ENCODE data around the gene SNX18. TPM values are rescaled to one million over a fixed set of nuclear protein-coding genes. Genes with fewer than 3 reads are reported as not detected.

SNX18 gene
- total RNA-seq, 2 experiments from 2014 or later: 6.3 to 14.6 TPM

- H3K9me3 ChIP-seq (ENCODE audit: low read length): no peaks in the 10 kb centered on the region
- DNase-seq (ENCODE audit: low spot score): no peak
- H3K9me2 ChIP-seq (ENCODE audit: insufficient read depth, low read length): no peaks in the 10 kb centered on the region
- no TSS peak for BruUV-seq (replicated peaks)
- no peak overlapping the region for H3K4me2 ChIP-seq (ENCODE audit: low read length)
- no peaks in the 10 kb centered on the region for H4K20me1 ChIP-seq (ENCODE audit: insufficient read depth, low read length)
- POLR2A ChIA-PET: interaction anchor here (1.2 to 2.7 kb wide), 2 partner anchors 10 to 12 kb away, joined by 4 to 11 read pairs; no protein-coding TSS in a partner anchor
- CTCF ChIA-PET (ENCODE audit: unreplicated experiment): no interaction called here
- TF ChIP-seq CTCF (conservative IDR thresholded peaks at IDR 0.05; ENCODE audit: low read length): no peak
- TF ChIP-seq EZH2phosphoT487 (IDR thresholded peaks at IDR 0.05; ENCODE audit: borderline replicate concordance, low read depth, low read length): no peak
- H3K4me1 ChIP-seq (ENCODE audit: insufficient read depth, low read length, poor library complexity, severe bottlenecking): peaks cover 9% of the 10 kb centered on the region
- H3K4me3 ChIP-seq (ENCODE audit: low read depth, low read length, poor library complexity, severe bottlenecking): no peak overlapping the region
- H3K36me3 ChIP-seq (ENCODE audit: insufficient read depth, low read length): no peaks in the 10 kb centered on the region
- intact Hi-C loops (cut with micrococcal nuclease; ENCODE audit: unreplicated experiment): no loop called here
- H2AFZ ChIP-seq (ENCODE audit: low read length): no peak overlapping the region
- 0 out of 2 replicates have a peak, but pooled peaks cover 5% of the 10 kb centered on the region for H3K79me2 ChIP-seq (ENCODE audit: insufficient read depth, low read depth, low read length)
- no peak overlapping the region for H3K27ac ChIP-seq (ENCODE audit: low read depth, low read length, poor library complexity, severe bottlenecking)
Observed at GRCh38 chr5:54525692-54526091, 8.1 kb downstream of the SNX18 start.

- Histone ChIP-seq H3K9me2 (ENCODE audit: insufficient read depth, low read length) (no peaks in the 10 kb centered on the region), H4K20me1 (ENCODE audit: insufficient read depth, low read length) (no peaks in the 10 kb centered on the region), H3K4me1 (ENCODE audit: insufficient read depth, low read length, poor library complexity, severe bottlenecking) (peaks cover 5% of the 10 kb centered on the region), H3K4me2 (ENCODE audit: low read length) (no peak overlapping the region), H3K36me3 (ENCODE audit: insufficient read depth, low read length) (no peaks in the 10 kb centered on the region), H2AFZ (ENCODE audit: low read length) (no peak overlapping the region), H3K79me2 (ENCODE audit: insufficient read depth, low read depth, low read length) (0 out of 2 replicates have a peak, but pooled peaks cover 5% of the 10 kb centered on the region), H3K27ac (ENCODE audit: low read depth, low read length, poor library complexity, severe bottlenecking) (no peak overlapping the region), H3K4me3 (ENCODE audit: low read depth, low read length, poor library complexity, severe bottlenecking) (no peak overlapping the region), H3K9me3 (ENCODE audit: low read length) (no peaks in the 10 kb centered on the region)
- CTCF ChIA-PET (ENCODE audit: unreplicated experiment): interaction anchor here (0.5 kb wide), 1 partner anchor 218 kb away, joined by 6 read pairs; no protein-coding TSS in a partner anchor
- intact Hi-C loops (cut with micrococcal nuclease; ENCODE audit: unreplicated experiment): no loop called here
- BruUV-seq (replicated peaks): no TSS peak
- DNase-seq (ENCODE audit: low spot score): no peak
- TF ChIP-seq EZH2phosphoT487 (IDR thresholded peaks at IDR 0.05; ENCODE audit: borderline replicate concordance, low read depth, low read length): no peak
- TF ChIP-seq CTCF (conservative IDR thresholded peaks at IDR 0.05; ENCODE audit: low read length): no peak
- POLR2A ChIA-PET: interaction anchor here (0.5 to 2.7 kb wide), 5 partner anchors 9 to 1098 kb away, joined by 3 to 11 read pairs (median 4); no protein-coding TSS in a partner anchor
Observed at GRCh38 chr5:54526604-54527288, 9.2 kb downstream of the SNX18 start.

GRCh38 chr5:54528633-54529209, 11.2 kb downstream of the SNX18 start:
- Histone ChIP-seq H3K9me3 (ENCODE audit: low read length) (no peaks in the 10 kb centered on the region), H4K20me1 (ENCODE audit: insufficient read depth, low read length) (no peaks in the 10 kb centered on the region), H3K27ac (ENCODE audit: low read depth, low read length, poor library complexity, severe bottlenecking) (no peak overlapping the region), H3K79me2 (ENCODE audit: insufficient read depth, low read depth, low read length) (no peaks in the 10 kb centered on the region), H2AFZ (ENCODE audit: low read length) (no peak overlapping the region), H3K4me2 (ENCODE audit: low read length) (no peak overlapping the region), H3K4me3 (ENCODE audit: low read depth, low read length, poor library complexity, severe bottlenecking) (no peak overlapping the region), H3K4me1 (ENCODE audit: insufficient read depth, low read length, poor library complexity, severe bottlenecking) (no peaks in the 10 kb centered on the region), H3K36me3 (ENCODE audit: insufficient read depth, low read length) (no peaks in the 10 kb centered on the region), H3K9me2 (ENCODE audit: insufficient read depth, low read length) (no peaks in the 10 kb centered on the region)
- TF ChIP-seq CTCF (conservative IDR thresholded peaks at IDR 0.05; ENCODE audit: low read length): no peak
- no peak for TF ChIP-seq EZH2phosphoT487 (IDR thresholded peaks at IDR 0.05; ENCODE audit: borderline replicate concordance, low read depth, low read length)
- no TSS peak for BruUV-seq (replicated peaks)
- ChIA-PET CTCF (ENCODE audit: unreplicated experiment) (no interaction called here), POLR2A (interaction anchor here (1.0 kb wide), 1 partner anchor 310 kb away, joined by 3 read pairs; no protein-coding TSS in a partner anchor)
- DNase-seq (ENCODE audit: low spot score): no peak
- intact Hi-C loops (cut with micrococcal nuclease; ENCODE audit: unreplicated experiment): no loop called here
